Measurements from ENCODE around the gene SHISA9.

Gene SHISA9

DNA sequence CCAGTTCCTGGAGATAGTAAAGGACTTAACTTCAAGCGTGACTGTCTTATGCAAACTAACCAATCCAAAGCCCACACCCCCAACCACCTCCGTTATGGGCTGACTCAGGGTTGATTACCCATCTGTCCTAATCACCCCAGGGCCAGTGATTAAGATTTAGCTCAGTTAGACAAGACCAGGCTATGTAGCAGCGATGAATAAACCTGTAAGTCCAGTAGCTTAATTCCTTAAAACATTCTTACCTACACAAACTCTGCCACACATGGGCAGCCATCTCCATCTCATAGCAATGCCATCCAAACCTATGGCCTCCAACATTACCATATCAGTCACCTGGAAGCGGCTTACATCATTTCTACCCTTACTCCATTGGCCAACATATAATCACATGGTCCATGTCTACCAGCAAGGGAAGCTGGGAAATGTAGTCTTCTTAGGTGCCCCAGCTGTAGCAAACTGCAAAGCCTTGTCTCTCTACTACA, 266.7 kb downstream of the SHISA9 start:
- TF ChIP-seq, protein P1, sequence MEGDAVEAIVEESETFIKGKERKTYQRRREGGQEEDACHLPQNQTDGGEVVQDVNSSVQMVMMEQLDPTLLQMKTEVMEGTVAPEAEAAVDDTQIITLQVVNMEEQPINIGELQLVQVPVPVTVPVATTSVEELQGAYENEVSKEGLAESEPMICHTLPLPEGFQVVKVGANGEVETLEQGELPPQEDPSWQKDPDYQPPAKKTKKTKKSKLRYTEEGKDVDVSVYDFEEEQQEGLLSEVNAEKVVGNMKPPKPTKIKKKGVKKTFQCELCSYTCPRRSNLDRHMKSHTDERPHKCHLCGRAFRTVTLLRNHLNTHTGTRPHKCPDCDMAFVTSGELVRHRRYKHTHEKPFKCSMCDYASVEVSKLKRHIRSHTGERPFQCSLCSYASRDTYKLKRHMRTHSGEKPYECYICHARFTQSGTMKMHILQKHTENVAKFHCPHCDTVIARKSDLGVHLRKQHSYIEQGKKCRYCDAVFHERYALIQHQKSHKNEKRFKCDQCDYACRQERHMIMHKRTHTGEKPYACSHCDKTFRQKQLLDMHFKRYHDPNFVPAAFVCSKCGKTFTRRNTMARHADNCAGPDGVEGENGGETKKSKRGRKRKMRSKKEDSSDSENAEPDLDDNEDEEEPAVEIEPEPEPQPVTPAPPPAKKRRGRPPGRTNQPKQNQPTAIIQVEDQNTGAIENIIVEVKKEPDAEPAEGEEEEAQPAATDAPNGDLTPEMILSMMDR (IDR thresholded peaks at IDR 0.05), result no peak
- no peak overlapping the region for H3K27ac ChIP-seq

DNA sequence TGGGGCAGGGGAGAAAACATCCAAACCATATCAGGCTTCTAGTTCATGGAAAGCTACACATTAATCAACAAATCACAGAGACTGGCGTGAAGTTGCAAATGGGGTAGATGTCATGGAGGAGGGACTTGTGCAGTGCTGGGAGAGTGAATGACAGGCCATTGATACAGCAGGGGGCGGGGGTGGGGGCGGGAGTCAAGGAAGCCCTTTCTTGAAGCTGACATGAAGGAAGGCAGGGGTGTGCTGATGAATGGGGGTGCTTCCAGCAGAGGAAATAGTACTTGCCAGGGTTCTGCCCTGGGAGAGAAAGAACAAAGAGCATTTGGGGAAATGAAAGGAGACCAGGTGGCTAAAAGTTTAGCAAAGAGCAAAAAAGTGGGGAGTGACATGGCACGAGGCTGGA, 269.9 kb downstream of the SHISA9 start:
- TF ChIP-seq, protein P1 (IDR thresholded peaks at IDR 0.05), result no peak
- no peak for TF ChIP-seq ZFX (IDR thresholded peaks at IDR 0.05; ENCODE audit: borderline replicate concordance)
- H3K27ac ChIP-seq, result no peak overlapping the region

DNA sequence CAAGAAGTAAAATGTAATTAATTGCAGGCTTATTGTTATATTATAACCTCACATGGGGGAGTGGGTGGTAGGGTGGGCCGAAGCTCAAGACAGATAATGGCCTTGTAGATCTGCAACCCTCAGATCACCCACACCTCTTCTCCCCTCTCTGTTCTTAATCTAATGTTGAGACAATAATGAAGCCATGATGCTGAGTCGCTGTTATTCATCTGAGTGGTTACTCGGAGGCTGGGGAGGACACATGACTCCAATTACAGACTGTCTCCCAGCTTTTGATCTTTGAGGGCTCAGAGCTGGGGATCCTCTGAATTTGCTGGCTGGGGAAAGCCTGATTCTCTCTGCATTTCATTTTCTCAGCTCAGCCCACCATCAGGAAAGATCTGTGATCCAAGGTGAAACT, 275.3 kb downstream of the SHISA9 start:
- no peak for TF ChIP-seq ZFX (IDR thresholded peaks at IDR 0.05; ENCODE audit: borderline replicate concordance)
- TF ChIP-seq, protein P1 (IDR thresholded peaks at IDR 0.05), result no peak
- H3K27ac ChIP-seq, result no peak overlapping the region

DNA sequence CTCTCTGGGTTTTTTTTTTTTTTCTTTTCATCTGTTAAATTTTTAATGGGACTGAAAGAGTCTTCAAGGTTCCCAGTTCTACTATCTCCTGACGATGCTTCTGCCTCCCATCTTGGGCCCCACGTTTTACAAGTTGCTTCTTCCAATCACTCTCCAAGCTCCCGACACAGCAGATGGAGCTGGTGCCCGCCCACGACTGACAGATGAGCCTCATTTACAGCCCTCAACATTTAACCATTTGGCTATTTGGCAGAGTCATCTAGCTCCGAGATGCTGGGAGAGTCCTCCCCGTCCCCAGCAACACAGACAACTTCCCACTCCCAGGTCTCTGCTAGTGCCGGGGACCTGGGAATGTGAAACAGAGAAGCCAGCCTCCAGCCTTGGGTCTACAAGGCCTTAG, 276.9 kb downstream of the SHISA9 start:
- TF ChIP-seq ZFX (IDR thresholded peaks at IDR 0.05; ENCODE audit: borderline replicate concordance), result no peak
- TF ChIP-seq, protein P1 (IDR thresholded peaks at IDR 0.05), result no peak
- H3K27ac ChIP-seq, result no peak overlapping the region

DNA sequence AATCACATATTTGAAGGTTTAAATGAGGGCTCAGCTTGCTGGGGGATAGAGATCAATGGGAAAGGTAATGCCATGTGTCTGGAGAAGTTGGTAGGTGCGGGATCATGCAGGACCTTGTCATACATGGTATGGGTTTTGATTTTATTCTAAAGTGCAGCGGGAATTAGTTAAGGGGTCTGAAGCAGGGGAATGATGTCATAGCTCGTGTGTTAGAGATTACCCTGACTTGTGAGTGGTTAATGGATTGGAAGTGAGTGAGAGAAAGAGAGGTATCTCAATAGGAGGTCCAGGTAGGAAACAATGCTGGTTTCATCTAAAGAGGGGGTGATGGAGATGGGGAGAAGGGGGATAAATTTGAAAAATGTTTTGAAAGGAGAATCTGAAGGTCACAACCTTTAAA, 280.0 kb downstream of the SHISA9 start:
- TF ChIP-seq, protein P1 (IDR thresholded peaks at IDR 0.05), result no peak
- no peak for TF ChIP-seq ZFX (IDR thresholded peaks at IDR 0.05; ENCODE audit: borderline replicate concordance)
- no peak overlapping the region for H3K27ac ChIP-seq

DNA sequence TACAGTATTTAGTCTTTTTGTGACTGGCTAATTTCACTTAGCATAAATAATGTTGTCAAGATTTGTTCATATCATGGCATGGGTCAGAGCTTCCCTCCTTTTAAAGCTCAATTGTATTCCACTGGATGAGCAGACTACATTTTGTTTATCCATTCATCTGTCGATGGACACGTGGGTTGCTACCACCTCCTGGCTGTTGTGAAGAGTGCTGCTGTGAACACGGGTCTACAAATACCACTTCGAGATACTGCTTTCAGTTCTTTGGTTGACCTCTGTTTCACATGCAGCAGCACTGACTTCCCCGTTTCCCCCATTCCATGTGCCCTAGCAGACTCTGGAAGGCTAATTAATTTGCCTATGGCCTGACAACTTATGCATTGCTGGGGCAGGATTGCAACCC, 285.4 kb downstream of the SHISA9 start:
- TF ChIP-seq, protein P1 (IDR thresholded peaks at IDR 0.05), result no peak
- no peak for TF ChIP-seq ZFX (IDR thresholded peaks at IDR 0.05; ENCODE audit: borderline replicate concordance)

DNA sequence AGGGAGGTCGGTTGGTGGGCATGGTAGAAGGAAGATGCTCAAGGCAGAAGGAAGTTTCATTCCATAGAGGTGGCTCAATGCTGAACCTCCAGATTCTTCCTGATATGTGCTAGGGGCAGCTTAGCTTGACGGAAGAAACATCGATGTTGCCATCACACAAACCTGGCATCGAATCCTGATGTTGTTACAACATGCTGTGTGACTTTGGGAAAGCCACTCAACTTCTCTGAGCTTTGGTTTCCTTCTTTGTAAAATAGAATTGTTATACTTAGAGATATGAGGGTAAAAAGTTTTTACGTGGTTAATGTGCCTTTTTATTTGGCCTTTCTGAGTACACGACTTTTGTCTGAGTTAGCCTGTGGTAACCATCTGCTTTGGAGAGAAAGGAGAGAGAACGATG, 287.9 kb downstream of the SHISA9 start:
- TF ChIP-seq ZFX (IDR thresholded peaks at IDR 0.05; ENCODE audit: borderline replicate concordance), result no peak
- no peak overlapping the region for H3K27ac ChIP-seq

More for the DNA sequence above, 285.4 kb downstream of the SHISA9 start:
- no peak overlapping the region for H3K27ac ChIP-seq

DNA sequence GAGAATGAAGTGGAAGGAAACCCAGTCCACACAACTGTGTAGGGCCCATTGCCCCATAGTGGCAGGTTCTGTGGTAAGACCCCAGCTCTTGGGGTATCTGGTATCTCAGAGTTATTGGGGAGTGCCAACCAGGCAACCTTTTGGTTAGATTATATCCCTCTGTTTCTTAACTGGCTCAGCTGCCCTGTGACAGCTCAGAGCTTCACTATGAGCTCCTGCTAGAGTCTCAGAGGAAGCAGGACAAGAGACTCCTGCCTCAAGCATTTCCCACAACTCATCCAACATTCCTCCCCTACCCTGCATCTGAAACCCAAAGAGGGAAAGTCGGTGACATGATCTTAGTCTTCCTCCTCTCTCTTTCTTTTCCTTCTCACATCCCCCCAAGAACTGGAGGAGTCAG, 292.3 kb downstream of the SHISA9 start:
- TF ChIP-seq, protein P1 (IDR thresholded peaks at IDR 0.05), result no peak
- no peak for TF ChIP-seq ZFX (IDR thresholded peaks at IDR 0.05; ENCODE audit: borderline replicate concordance)
- H3K27ac ChIP-seq, result no peak overlapping the region

Measured in 22Rv1 (cell line).